ENCODE results near the gene MACROD1. TPM values are rescaled to one million over a fixed set of nuclear protein-coding genes. Genes with fewer than 3 reads are reported as not detected.
A peak's percentile ranks its signal among the peaks of the same experiment; 100 is the strongest.

MACROD1 gene
- total RNA-seq, 1 donor from 2014 or later: 91.9 TPM

DNA sequence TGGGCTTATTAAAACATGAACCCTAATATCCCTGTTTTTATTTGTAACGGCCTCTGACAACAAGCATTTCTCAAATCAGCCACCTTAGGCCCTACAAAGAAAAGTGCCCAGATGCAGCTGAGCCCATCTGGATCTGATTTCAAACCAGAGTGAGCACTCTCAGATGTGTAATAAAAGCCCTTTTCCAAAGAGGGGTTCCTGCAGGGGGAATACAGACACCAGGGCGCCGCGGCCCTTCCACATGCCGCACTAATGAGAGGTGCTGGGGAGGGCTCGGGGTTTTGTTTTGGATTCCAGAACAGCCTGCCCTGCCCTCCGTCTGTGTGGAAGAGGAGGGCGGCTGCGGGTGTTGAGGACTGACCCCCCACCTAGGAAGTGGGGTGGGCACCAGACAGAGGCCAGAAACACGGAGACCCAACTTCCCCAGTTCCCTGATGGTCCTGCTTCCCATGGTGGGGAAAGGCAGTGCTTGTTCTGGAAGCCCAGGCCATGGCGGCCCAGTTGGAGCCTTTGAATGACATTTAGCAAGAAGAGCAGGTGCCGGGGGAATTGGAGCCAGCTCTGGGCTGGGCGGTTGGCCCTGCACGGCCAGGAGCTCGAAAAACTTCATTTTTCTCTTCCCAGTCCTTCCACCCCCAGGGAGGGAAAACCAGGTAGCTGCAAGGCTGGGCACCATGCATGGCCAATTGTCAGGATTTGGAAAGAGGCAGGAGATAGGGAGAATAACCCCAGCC is 63.7 kb downstream of the MACROD1 start:
- Histone ChIP-seq H3K9ac (ENCODE audit: low read depth in 1 of 3, low read length in 3 of 3) (peak overlapping the region in 2 of 3 donors; percentile 48 to 57), H3K4me3 (ENCODE audit: low read length in 3 of 3) (peak overlapping the region in 2 of 3 donors; percentile 30 to 35)

DNA sequence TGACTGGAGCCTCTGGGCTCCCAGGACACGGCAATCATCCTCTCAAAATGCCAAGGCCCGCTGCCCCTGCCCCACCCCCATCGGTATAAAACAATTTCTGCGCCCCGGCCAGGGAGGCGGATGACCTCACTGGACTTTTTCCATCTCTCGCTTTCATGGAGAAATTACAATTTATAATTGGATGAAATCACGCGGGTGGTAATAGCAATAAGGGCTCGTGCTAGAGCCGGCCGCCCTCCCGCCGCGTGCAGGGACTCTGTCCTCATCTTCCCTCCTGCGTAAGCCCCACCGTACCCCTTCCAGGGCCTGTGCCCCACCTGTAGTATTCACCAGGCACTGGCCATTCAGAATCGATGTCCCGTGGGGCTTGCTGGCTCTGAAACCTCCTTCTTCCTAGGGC is 64.5 kb downstream of the MACROD1 start:
- peaks cover 22 to 94% (median 69%) of the 10 kb centered on the region in 3 donors for H3K4me1 ChIP-seq (ENCODE audit: control insufficient read depth in 3 of 3, insufficient read depth in 3 of 3, low read length in 3 of 3)

More for the DNA sequence above, 63.7 kb downstream of the MACROD1 start:
- Histone ChIP-seq H3K4me1 (ENCODE audit: control insufficient read depth in 3 of 3, insufficient read depth in 3 of 3, low read length in 3 of 3) (peaks cover 22 to 88% (median 66%) of the 10 kb centered on the region in 3 donors), H3K27me3 (ENCODE audit: control insufficient read depth in 3 of 3, insufficient read depth in 3 of 3, low read length in 3 of 3) (no peaks in the 10 kb centered on the region), H3K27ac (ENCODE audit: low read depth, low read length) (peak overlapping the region; percentile 69), H3K9me3 (ENCODE audit: control insufficient read depth in 3 of 3, low read length in 3 of 3) (no peaks in the 10 kb centered on the region), H3K36me3 (ENCODE audit: control insufficient read depth in 3 of 3, insufficient read depth in 3 of 3, low read length in 3 of 3) (no peaks in the 10 kb centered on the region)

DNA sequence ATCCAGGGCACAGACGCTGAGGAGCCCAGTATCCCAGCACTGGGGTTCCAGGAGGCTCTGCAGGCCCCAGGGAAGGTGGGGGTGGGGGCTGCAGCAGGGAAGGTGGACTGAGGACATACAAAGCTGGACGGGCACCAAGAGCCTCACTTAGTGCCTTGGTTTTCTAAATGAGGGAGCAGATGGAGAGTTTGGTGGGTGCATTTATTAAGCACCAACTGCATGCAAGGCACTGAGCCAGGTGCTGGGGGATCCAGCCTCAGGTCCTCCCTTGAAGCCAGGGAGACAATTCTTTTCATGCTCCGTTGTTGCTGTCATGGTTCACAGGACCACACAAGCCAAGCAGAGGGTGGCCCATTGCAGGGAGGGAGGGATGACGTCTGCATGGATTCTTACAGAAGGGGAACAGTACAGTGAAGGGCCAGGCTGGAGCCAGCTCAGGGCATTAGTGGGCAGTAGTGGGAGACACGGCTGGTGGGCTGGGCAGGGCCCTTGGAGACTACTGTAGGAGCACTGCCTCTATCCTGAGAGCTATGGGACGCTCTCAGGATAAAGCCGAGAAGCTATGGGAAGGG is 65.0 kb downstream of the MACROD1 start:
- Histone ChIP-seq H3K9ac (ENCODE audit: low read depth in 1 of 3, low read length in 3 of 3) (peak overlapping the region; percentile 27 to 75 (median 48)), H3K27me3 (ENCODE audit: control insufficient read depth in 3 of 3, insufficient read depth in 3 of 3, low read length in 3 of 3) (no peaks in the 10 kb centered on the region), H3K9me3 (ENCODE audit: control insufficient read depth in 3 of 3, low read length in 3 of 3) (no peaks in the 10 kb centered on the region), H3K27ac (ENCODE audit: low read depth, low read length) (no peak overlapping the region), H3K4me1 (ENCODE audit: control insufficient read depth in 3 of 3, insufficient read depth in 3 of 3, low read length in 3 of 3) (peaks cover 27 to 94% (median 70%) of the 10 kb centered on the region in 3 donors), H3K36me3 (ENCODE audit: control insufficient read depth in 3 of 3, insufficient read depth in 3 of 3, low read length in 3 of 3) (no peaks in the 10 kb centered on the region), H3K4me3 (ENCODE audit: low read length in 3 of 3) (peak overlapping the region in 1 of 3 donors; percentile 35)

More for the DNA sequence above, 64.5 kb downstream of the MACROD1 start:
- Histone ChIP-seq H3K9ac (ENCODE audit: low read depth in 1 of 3, low read length in 3 of 3) (peak overlapping the region; percentile 27 to 57 (median 48)), H3K27ac (ENCODE audit: low read depth, low read length) (peak overlapping the region; percentile 69), H3K9me3 (ENCODE audit: control insufficient read depth in 3 of 3, low read length in 3 of 3) (no peaks in the 10 kb centered on the region), H3K27me3 (ENCODE audit: control insufficient read depth in 3 of 3, insufficient read depth in 3 of 3, low read length in 3 of 3) (no peaks in the 10 kb centered on the region), H3K4me3 (ENCODE audit: low read length in 3 of 3) (peak overlapping the region in 2 of 3 donors; percentile 9 to 45), H3K36me3 (ENCODE audit: control insufficient read depth in 3 of 3, insufficient read depth in 3 of 3, low read length in 3 of 3) (no peaks in the 10 kb centered on the region)

DNA sequence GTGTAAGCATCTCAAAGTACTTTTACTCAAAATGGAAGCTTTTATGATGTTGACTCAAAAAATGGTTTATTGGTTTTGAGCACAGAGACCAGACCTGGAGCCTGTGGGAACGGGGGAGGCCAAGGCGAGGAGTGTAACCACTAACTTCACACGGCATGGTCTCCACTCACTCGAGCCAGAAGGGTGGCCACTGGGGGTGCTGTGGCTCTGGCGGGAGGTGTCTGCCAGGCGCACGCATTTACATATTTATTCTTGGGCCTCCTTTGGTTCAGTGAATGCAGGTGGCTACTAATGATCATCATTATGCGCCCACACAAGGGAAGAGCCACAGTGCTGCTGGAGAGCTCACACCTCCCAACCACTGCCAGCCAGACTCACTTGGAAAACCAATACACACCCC is 65.6 kb downstream of the MACROD1 start:
- Histone ChIP-seq H3K27ac (ENCODE audit: low read depth, low read length) (no peak overlapping the region), H3K36me3 (ENCODE audit: control insufficient read depth in 3 of 3, insufficient read depth in 3 of 3, low read length in 3 of 3) (no peaks in the 10 kb centered on the region), H3K9ac (ENCODE audit: low read depth in 1 of 3, low read length in 3 of 3) (peak overlapping the region in 1 of 3 donors; percentile 75), H3K4me3 (ENCODE audit: low read length in 3 of 3) (no peak overlapping the region), H3K9me3 (ENCODE audit: control insufficient read depth in 3 of 3, low read length in 3 of 3) (no peaks in the 10 kb centered on the region), H3K27me3 (ENCODE audit: control insufficient read depth in 3 of 3, insufficient read depth in 3 of 3, low read length in 3 of 3) (no peaks in the 10 kb centered on the region), H3K4me1 (ENCODE audit: control insufficient read depth in 3 of 3, insufficient read depth in 3 of 3, low read length in 3 of 3) (peaks cover 32 to 95% (median 72%) of the 10 kb centered on the region in 3 donors)

DNA sequence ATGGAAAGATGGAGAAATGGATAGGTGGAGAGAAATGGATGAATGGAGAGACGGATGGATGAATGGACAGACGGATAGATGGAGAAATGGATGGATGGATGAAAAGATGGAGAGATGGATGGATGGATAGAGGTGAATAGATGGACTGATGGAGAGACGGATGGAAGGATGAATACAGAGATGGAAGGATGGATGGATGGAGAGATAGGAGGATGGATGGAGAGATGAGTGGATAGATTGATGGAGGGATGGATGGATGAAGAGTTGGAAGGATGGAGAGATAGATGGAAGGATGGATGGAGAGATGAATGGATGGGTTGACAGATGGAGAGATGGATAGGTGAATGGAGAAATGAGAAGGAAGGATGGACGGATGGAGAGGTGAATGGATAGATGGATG is 66.5 kb downstream of the MACROD1 start:
- Histone ChIP-seq H3K27ac (ENCODE audit: low read depth, low read length) (no peak overlapping the region), H3K9me3 (ENCODE audit: control insufficient read depth in 3 of 3, low read length in 3 of 3) (no peaks in the 10 kb centered on the region), H3K4me3 (ENCODE audit: low read length in 3 of 3) (no peak overlapping the region), H3K36me3 (ENCODE audit: control insufficient read depth in 3 of 3, insufficient read depth in 3 of 3, low read length in 3 of 3) (no peaks in the 10 kb centered on the region), H3K9ac (ENCODE audit: low read depth in 1 of 3, low read length in 3 of 3) (no peak overlapping the region), H3K27me3 (ENCODE audit: control insufficient read depth in 3 of 3, insufficient read depth in 3 of 3, low read length in 3 of 3) (no peaks in the 10 kb centered on the region), H3K4me1 (ENCODE audit: control insufficient read depth in 3 of 3, insufficient read depth in 3 of 3, low read length in 3 of 3) (peaks cover 37 to 95% (median 73%) of the 10 kb centered on the region in 3 donors)

DNA sequence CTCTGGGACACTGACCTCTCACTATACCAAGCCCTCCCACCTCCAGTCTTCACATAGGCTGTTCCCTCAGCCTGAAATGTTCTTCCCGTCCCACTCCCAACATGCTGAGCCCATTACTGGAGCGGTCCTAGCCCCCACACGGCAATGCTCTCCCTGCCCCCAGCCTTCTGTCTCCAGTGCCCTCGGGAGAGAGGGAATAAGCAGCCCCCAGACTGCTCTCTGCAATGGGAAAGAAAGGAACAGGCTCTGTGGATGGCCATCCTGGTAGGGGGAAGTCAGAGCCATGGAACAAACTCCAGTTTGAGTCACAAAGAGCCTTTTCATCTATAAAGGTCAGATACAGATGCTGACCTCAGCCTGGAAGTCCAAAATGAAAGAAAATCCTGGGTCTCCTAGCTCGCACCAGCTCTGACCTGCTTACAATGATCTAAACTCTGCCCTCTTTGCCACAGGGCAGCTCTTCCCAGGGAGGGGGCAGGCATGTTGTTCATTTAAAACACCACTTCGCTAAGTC is 67.5 kb downstream of the MACROD1 start:
- Histone ChIP-seq H3K27me3 (ENCODE audit: control insufficient read depth in 3 of 3, insufficient read depth in 3 of 3, low read length in 3 of 3) (no peaks in the 10 kb centered on the region), H3K9ac (ENCODE audit: low read depth in 1 of 3, low read length in 3 of 3) (peak overlapping the region in 2 of 3 donors; percentile 29 to 54), H3K4me3 (ENCODE audit: low read length in 3 of 3) (no peak overlapping the region), H3K27ac (ENCODE audit: low read depth, low read length) (no peak overlapping the region), H3K4me1 (ENCODE audit: control insufficient read depth in 3 of 3, insufficient read depth in 3 of 3, low read length in 3 of 3) (peaks cover 45 to 95% (median 76%) of the 10 kb centered on the region in 3 donors), H3K36me3 (ENCODE audit: control insufficient read depth in 3 of 3, insufficient read depth in 3 of 3, low read length in 3 of 3) (no peaks in the 10 kb centered on the region), H3K9me3 (ENCODE audit: control insufficient read depth in 3 of 3, low read length in 3 of 3) (no peaks in the 10 kb centered on the region)

DNA sequence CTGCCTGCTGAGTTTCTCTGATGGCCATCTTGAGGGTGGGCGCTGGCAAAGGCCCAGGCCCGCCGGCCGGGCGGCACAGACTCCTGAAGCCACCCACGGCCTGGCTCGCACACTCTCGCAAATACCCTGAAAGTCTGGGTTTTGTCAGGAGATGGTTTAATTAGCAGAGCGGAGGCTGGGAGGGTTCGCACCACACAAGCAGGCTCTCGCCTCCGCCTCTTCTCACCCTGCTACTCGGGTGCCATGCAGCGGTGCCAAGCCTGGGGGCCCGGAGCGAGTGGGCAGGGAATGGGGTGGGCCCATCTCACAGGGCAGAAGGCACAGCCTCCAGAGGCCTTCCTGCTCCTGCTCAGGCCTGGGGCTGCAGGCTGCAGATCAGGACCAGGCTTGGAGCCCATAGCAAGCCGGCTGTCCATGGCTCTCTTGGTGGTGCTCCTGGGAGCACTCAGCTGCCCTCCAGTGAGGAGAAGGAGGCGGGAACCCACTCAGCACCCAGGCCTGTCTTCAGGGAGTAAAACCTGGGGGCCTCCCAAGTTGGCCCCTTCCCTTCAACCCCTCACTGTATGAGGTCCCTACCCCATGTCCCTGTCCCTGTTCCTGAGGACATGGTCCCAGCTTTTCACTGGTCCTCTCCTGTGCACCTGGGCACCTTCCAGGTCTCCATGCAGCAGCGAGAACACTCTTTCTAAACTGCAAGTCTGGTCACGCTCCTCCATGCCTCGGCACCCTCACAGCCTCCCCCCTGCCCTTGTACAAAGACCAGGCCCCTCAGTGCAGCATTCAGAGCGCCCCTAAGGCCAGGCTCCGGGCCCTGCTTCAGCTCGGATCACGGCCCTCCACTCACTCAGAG is 68.2 kb downstream of the MACROD1 start:
- H3K4me3 ChIP-seq (ENCODE audit: low read length in 3 of 3): no peak overlapping the region
- H3K27ac ChIP-seq (ENCODE audit: low read depth, low read length): no peak overlapping the region
- H3K9ac ChIP-seq (ENCODE audit: low read depth in 1 of 3, low read length in 3 of 3): peak overlapping the region in 1 of 3 donors; percentile 54
- peaks cover 45 to 97% (median 78%) of the 10 kb centered on the region in 3 donors for H3K4me1 ChIP-seq (ENCODE audit: control insufficient read depth in 3 of 3, insufficient read depth in 3 of 3, low read length in 3 of 3)
- H3K36me3 ChIP-seq (ENCODE audit: control insufficient read depth in 3 of 3, insufficient read depth in 3 of 3, low read length in 3 of 3): no peaks in the 10 kb centered on the region
- no peaks in the 10 kb centered on the region for H3K9me3 ChIP-seq (ENCODE audit: control insufficient read depth in 3 of 3, low read length in 3 of 3)
- no peaks in the 10 kb centered on the region for H3K27me3 ChIP-seq (ENCODE audit: control insufficient read depth in 3 of 3, insufficient read depth in 3 of 3, low read length in 3 of 3)

DNA sequence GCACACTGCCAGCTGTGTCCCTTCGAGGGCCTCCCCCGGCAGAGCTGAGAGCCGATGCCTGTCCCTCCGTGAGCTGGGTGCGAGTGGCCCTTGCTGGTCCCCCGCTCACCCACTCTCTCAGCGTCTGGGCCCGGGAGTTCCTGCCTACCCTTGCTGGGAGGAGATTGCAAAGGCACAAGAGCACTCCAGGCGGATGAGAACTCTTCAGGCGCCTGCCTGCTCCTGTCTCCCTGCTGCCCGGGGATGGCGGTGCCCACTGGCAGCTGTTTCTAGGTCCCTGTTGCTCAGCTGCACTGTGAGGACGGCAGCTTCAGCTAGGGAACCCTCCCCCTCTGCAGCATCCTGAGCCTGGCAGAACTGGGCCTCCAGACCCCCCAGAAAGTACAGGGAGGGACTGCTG is 69.1 kb downstream of the MACROD1 start:
- Histone ChIP-seq H3K4me1 (ENCODE audit: control insufficient read depth in 3 of 3, insufficient read depth in 3 of 3, low read length in 3 of 3) (peaks cover 38 to 97% (median 74%) of the 10 kb centered on the region in 3 donors), H3K9me3 (ENCODE audit: control insufficient read depth in 3 of 3, low read length in 3 of 3) (no peaks in the 10 kb centered on the region), H3K9ac (ENCODE audit: low read depth in 1 of 3, low read length in 3 of 3) (no peak overlapping the region), H3K36me3 (ENCODE audit: control insufficient read depth in 3 of 3, insufficient read depth in 3 of 3, low read length in 3 of 3) (no peaks in the 10 kb centered on the region), H3K4me3 (ENCODE audit: low read length in 3 of 3) (no peak overlapping the region), H3K27me3 (ENCODE audit: control insufficient read depth in 3 of 3, insufficient read depth in 3 of 3, low read length in 3 of 3) (no peaks in the 10 kb centered on the region), H3K27ac (ENCODE audit: low read depth, low read length) (no peak overlapping the region)

DNA sequence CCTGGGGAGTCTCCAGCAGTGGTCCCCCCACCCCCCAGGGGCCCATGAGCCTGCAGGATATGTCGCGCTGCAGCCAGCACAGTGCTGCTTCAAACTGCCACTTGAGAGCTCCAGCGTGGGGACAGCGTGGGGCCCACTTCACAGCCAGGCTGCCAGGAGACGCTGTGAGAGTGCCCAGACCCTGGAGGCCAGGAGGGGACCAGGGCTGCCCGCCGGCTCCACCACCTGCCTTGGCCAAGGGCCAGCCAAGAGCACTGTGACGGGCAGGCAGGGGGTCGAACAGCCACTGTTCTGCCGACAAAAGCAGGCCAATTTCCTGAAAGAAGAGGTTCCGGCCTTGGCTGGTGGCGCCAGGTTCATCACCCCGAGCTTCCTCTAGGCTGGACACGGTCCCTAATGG is 70.0 kb downstream of the MACROD1 start:
- Histone ChIP-seq H3K9me3 (ENCODE audit: control insufficient read depth in 3 of 3, low read length in 3 of 3) (no peaks in the 10 kb centered on the region), H3K4me3 (ENCODE audit: low read length in 3 of 3) (no peak overlapping the region), H3K4me1 (ENCODE audit: control insufficient read depth in 3 of 3, insufficient read depth in 3 of 3, low read length in 3 of 3) (peaks cover 30 to 98% (median 65%) of the 10 kb centered on the region in 3 donors), H3K9ac (ENCODE audit: low read depth in 1 of 3, low read length in 3 of 3) (peak overlapping the region in 1 of 3 donors; percentile 14), H3K36me3 (ENCODE audit: control insufficient read depth in 3 of 3, insufficient read depth in 3 of 3, low read length in 3 of 3) (no peaks in the 10 kb centered on the region), H3K27me3 (ENCODE audit: control insufficient read depth in 3 of 3, insufficient read depth in 3 of 3, low read length in 3 of 3) (no peaks in the 10 kb centered on the region), H3K27ac (ENCODE audit: low read depth, low read length) (no peak overlapping the region)
